GM19240 (cell line): Measurements from ENCODE around the gene CABP4.
A peak's percentile ranks its signal among the peaks of the same experiment; 100 is the strongest.

ENCODE experiments used
- DNase-seq: peaks from one replicate; pipeline ENCODE4 v3.0.0; 2011; ENCODE audit warnings: low spot score; ENCODE audit not compliant: insufficient read length

CABP4 gene

GRCh38 chr11:67455054-67455453 is at the start of gene CABP4:
CABP4 (plus strand) TSS chr11:67455354; CDS start chr11:67455424, 70 bp downstream.
- DNase-seq = no peak

- DNase-seq = no peak
Measured at GRCh38 chr11:67405688-67406339, 49.3 kb upstream of the CABP4 start.

- DNase-seq = no peak
Measured at GRCh38 chr11:67406420-67406968, 48.7 kb upstream of the CABP4 start.

- DNase-seq = no peak
Measured at GRCh38 chr11:67406969-67407687, 48.0 kb upstream of the CABP4 start.

- DNase-seq = no peak
Measured at GRCh38 chr11:67407688-67408163, 47.4 kb upstream of the CABP4 start.

GRCh38 chr11:67408437-67409200 is 46.5 kb upstream of the CABP4 start:
- DNase-seq = no peak

- DNase-seq = peak; percentile 77
Measured at GRCh38 chr11:67409261-67409666, 45.9 kb upstream of the CABP4 start.

GRCh38 chr11:67409781-67410368 is 45.3 kb upstream of the CABP4 start:
- no peak for DNase-seq

- DNase-seq = no peak
Measured at GRCh38 chr11:67410369-67410831, 44.8 kb upstream of the CABP4 start.

GRCh38 chr11:67410984-67411784 is 44.0 kb upstream of the CABP4 start:
- DNase-seq = no peak

- DNase-seq = no peak
Measured at GRCh38 chr11:67411785-67412152, 43.4 kb upstream of the CABP4 start.

- no peak for DNase-seq
Measured at GRCh38 chr11:67412495-67413179, 42.5 kb upstream of the CABP4 start.

GRCh38 chr11:67413266-67413849 is 41.8 kb upstream of the CABP4 start:
- DNase-seq = no peak

- no peak for DNase-seq
Measured at GRCh38 chr11:67415501-67416304, 39.5 kb upstream of the CABP4 start, which contains the start of gene CARNS1. CARNS1 (plus strand) TSS chr11:67415678; CDS start chr11:67416200, 522 bp downstream.

- DNase-seq = no peak
Measured at GRCh38 chr11:67416416-67417335, 38.5 kb upstream of the CABP4 start.

- DNase-seq = no peak
Measured at GRCh38 chr11:67417425-67417824, 37.7 kb upstream of the CABP4 start.

- no peak for DNase-seq
Measured at GRCh38 chr11:67418476-67419281, 36.5 kb upstream of the CABP4 start.
